SK-N-SH treated with all-trans-retinoic acid at 6 μM for 48 hours (cell line): Measurements from ENCODE around the gene PHKA1.

Experiments
- CREB5 ChIP-seq: fragments of 250-450 bp; sonication (Bioruptor Pico); IDR thresholded peaks from 2 replicates; pipeline ENCODE4 v1.5.1; 2020; ENCODE audit warnings: low read depth, mild to moderate bottlenecking, moderate library complexity
- OSR1 ChIP-seq: fragments of 250-450 bp; sonication (Bioruptor Pico); IDR thresholded peaks from 2 replicates; pipeline ENCODE4 v1.8.0; 2022; ENCODE audit warnings: moderate library complexity, mild to moderate bottlenecking, inconsistent platforms
- PATZ1 ChIP-seq: fragments of 250-450 bp; sonication (Bioruptor Pico); IDR thresholded peaks from 2 replicates; pipeline ENCODE4 v1.8.0; 2020; ENCODE audit warnings: mild to moderate bottlenecking, moderate library complexity, borderline replicate concordance
- RARB ChIP-seq: fragments of 250-450 bp; sonication (Bioruptor Pico); IDR thresholded peaks from 2 replicates; pipeline ENCODE4 v1.8.0; 2021; ENCODE audit warnings: mild to moderate bottlenecking, moderate library complexity
- TCF4 ChIP-seq: fragments of 250-450 bp; sonication (Bioruptor Pico); IDR thresholded peaks from 2 replicates; pipeline ENCODE4 v1.8.0; 2021; ENCODE audit warnings: mild to moderate bottlenecking, moderate library complexity, borderline replicate concordance
- TSHZ2 ChIP-seq: fragments of 250-450 bp; sonication (Bioruptor Pico); IDR thresholded peaks from 2 replicates; pipeline ENCODE4 v1.5.0; 2020; ENCODE audit warnings: mild to moderate bottlenecking, moderate library complexity
- ZFP3 ChIP-seq: fragments of 250-450 bp; sonication (Bioruptor Pico); IDR thresholded peaks from 2 replicates; pipeline ENCODE4 v1.5.0; 2020; ENCODE audit warnings: mild to moderate bottlenecking, moderate library complexity
- ZNF565 ChIP-seq: fragments of 450-650 bp; formaldehyde crosslinking; conservative IDR thresholded peaks from 2 replicates; pipeline ENCODE4 v1.5.0; 2020; ENCODE audit warnings: low read depth, mild to moderate bottlenecking, moderate library complexity
- ZNF8 ChIP-seq: fragments of 450-650 bp; formaldehyde crosslinking; IDR thresholded peaks from 2 replicates; pipeline ENCODE4 v1.5.0; 2020; ENCODE audit warnings: mild to moderate bottlenecking, moderate library complexity

- TF ChIP-seq ZNF8 (CRISPR knock-in tag): no peak
- no peak for TF ChIP-seq TCF4 (CRISPR knock-in tag)
- no peak for TF ChIP-seq PATZ1
- TF ChIP-seq ZNF565 (CRISPR knock-in tag): no peak
- TF ChIP-seq TSHZ2: no peak
- TF ChIP-seq ZFP3 (CRISPR knock-in tag): no peak
- no peak for TF ChIP-seq CREB5
- no peak for TF ChIP-seq OSR1 (CRISPR knock-in tag)
- TF ChIP-seq RARB (CRISPR knock-in tag): no peak
These were observed 174.3 kb downstream of the PHKA1 start for GRCh38 chrX:72539822-72540221.
